ENCODE results near the gene ABL1. TPM values are rescaled to one million over a fixed set of nuclear protein-coding genes. Genes with fewer than 3 reads are reported as not detected.

The ABL1 gene
- total RNA-seq, 2 donors from 2014 or later: 62.8 to 123 TPM

DNA sequence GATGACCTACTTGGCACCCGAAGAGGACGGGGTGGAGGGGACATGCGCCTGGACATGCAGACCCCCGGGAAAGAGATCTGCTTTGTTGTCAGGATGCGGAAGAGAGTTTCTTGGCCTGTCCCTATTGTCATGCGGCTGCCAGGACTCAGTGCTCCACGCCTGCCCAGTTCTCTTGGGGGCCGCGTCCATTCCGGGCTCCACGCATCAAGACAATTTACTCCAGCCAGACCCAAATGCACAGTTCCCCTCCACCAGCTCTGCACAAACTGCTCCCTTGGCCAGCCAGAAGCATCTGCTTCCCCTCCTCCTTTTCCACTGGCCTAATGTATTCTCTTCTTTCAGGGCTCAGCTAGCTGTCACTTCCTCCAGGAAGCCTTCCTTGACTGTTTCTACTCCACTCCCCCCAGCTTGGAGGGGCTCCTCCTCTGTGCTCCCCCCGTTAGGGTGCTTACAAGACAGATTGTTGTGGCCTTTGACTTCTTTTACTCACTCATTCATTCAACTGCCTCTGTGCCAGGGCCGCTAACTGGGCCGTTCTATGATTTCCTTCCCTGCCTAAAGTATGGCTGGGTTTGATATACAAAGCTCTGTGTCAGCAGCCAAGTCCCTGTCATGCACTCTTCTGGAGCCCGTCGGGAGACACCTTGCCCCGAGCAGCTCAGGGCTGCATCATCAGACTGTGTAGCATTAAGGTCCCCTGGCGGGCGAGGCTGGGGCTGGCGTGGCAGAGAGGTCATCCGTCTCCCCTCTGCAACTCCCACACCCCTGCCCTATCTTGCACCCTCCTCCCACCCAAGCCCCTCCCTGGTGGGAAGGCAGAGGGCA, 97.4 kb downstream of the ABL1 start:
- no peak for ATAC-seq (ENCODE audit: insufficient number of reproducible peaks, low FRiP score, low read depth)
- no peak overlapping the region for H3K4me3 ChIP-seq
- TF ChIP-seq, protein P1, sequence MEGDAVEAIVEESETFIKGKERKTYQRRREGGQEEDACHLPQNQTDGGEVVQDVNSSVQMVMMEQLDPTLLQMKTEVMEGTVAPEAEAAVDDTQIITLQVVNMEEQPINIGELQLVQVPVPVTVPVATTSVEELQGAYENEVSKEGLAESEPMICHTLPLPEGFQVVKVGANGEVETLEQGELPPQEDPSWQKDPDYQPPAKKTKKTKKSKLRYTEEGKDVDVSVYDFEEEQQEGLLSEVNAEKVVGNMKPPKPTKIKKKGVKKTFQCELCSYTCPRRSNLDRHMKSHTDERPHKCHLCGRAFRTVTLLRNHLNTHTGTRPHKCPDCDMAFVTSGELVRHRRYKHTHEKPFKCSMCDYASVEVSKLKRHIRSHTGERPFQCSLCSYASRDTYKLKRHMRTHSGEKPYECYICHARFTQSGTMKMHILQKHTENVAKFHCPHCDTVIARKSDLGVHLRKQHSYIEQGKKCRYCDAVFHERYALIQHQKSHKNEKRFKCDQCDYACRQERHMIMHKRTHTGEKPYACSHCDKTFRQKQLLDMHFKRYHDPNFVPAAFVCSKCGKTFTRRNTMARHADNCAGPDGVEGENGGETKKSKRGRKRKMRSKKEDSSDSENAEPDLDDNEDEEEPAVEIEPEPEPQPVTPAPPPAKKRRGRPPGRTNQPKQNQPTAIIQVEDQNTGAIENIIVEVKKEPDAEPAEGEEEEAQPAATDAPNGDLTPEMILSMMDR (IDR thresholded peaks at IDR 0.05): no peak
- peaks cover 3% of the 10 kb centered on the region for H3K27me3 ChIP-seq (replicated peaks; ENCODE audit: insufficient read depth)
- peaks cover 0 to 9% of the 10 kb centered on the region in 2 donors for H3K4me1 ChIP-seq (ENCODE audit: control insufficient read depth in 1 of 2, low read depth in 2 of 2)
- no peak for DNase-seq (ENCODE audit: low spot score)
- H3K36me3 ChIP-seq: no peaks in the 10 kb centered on the region
- no peaks in the 10 kb centered on the region for H3K9me3 ChIP-seq
- no peak overlapping the region for H3K27ac ChIP-seq

DNA sequence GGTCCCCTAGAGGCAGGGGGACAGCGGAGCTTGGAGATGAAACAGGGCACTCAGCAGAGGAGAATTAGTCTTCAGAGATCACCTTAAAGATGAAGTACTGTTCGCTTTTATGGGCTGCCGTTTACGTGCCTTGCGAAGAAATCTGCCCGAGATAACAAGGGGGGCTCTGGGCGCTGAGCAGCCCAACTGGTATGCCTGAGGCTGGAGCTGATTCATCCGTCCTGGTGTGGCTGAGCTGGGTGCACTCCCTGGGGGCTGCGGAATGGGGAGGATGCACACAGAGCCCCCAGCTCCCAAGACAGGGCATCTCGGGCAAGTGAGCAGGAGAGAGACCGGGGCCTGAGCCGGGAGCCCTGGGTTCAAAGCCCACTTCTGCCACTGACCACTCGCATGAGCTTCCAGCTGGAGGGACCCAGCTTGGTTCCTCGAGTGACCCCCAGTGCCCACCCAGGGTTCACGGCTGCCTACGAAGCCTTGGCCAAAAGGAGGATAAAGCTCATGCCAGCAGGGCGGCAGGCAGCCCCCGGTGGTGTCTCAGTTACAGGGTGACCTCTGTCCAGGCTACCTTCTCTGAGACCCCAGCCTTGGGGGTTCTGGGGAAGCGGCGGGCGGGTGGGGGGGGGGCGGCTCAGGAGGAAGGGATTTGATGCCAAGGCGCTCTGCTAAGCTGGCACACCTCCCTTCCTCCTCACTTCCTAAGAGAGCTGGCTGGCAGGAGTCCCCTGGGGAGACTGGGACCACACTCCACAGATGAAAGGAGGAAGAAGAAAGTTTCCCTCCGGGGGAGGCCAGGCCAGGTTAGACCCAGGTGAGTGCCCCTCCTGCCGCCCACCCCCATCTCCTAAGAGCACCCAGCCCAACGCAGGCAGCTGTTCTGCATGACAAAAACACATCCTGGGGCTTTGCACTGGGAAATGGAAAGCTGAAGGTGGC, 98.3 kb downstream of the ABL1 start:
- no peak for DNase-seq (ENCODE audit: low spot score)
- TF ChIP-seq, protein P1 (IDR thresholded peaks at IDR 0.05): no peak
- peaks cover 3 to 16% of the 10 kb centered on the region in 2 donors for H3K4me1 ChIP-seq (ENCODE audit: control insufficient read depth in 1 of 2, low read depth in 2 of 2)
- no peak overlapping the region for H3K27ac ChIP-seq
- no peak for ATAC-seq (ENCODE audit: insufficient number of reproducible peaks, low FRiP score, low read depth)
- no peaks in the 10 kb centered on the region for H3K36me3 ChIP-seq
- no peak overlapping the region for H3K4me3 ChIP-seq
- H3K27me3 ChIP-seq (replicated peaks; ENCODE audit: insufficient read depth): peaks cover 12% of the 10 kb centered on the region
- no peaks in the 10 kb centered on the region for H3K9me3 ChIP-seq

DNA sequence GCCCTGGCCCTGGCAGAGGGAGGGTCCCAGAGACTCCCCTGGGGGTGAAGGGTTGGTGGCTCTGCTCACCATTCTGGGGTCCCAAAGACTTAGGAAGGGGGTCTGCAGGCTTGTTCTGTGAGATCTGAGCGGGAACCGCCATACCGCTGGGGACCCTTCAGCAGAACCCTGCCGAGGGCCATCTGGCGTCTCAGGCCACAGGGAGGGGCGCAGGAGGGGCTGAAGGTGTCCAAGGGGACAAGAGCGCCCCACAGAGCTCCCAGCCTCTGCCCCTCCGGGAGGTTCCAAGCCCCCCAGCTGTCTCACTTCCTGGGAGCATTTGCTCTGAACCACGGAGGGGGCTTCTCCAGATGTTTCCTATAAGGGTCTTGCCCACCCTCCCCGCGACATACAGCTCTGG, 99.2 kb downstream of the ABL1 start:
- Histone ChIP-seq H3K36me3 (no peaks in the 10 kb centered on the region), H3K4me3 (no peak overlapping the region), H3K9me3 (no peaks in the 10 kb centered on the region), H3K27ac (no peak overlapping the region), H3K4me1 (ENCODE audit: control insufficient read depth in 1 of 2, low read depth in 2 of 2) (peaks cover 9 to 23% of the 10 kb centered on the region in 2 donors), H3K27me3 (replicated peaks; ENCODE audit: insufficient read depth) (peaks cover 13% of the 10 kb centered on the region)
- TF ChIP-seq, protein P1 (IDR thresholded peaks at IDR 0.05): no peak
- DNase-seq (ENCODE audit: low spot score): no peak
- no peak for ATAC-seq (ENCODE audit: insufficient number of reproducible peaks, low FRiP score, low read depth)

DNA sequence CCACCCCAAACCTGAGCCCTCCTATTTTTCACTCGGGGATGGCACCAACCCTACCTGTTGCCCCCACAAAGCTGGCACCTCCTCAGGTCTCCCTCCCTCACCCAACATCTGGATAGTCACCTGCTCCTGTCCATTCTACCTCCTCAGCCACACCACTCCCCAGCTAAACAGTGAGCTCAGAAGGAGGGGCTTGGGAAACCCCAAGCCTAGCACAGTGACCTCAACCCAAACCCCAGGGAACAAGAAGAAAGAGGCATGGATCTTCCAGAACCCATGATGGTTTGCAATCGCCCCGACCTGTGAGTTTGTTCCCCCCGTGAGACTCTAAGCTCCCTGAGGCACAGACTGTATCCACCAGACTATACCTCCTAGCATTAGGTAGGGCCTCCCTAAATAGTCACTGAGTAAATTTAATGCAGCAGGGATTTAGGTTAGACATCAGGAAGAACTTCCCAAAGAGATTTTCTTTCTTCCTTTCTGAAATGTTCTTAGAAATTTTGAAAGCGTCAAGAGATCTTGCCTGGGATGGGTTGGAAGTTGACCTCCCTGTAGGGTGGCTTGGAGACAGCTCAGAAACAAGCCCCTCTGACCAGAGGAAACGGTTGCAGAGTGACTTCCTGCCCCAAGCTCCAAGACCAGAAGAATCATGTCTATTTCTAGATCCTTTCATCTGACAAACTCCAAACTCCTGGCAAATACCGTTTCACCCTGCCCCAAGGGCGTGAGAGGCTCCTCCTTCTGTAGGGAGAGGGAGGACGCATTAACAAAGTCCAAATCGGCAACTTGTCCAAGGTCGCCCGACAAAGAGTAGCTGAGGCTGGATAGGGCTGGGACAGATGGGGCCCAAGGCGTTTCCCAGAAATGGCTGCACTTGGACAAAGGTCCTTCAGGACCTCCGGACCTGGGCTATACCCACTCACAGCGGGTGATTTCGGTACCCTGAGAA, 99.9 kb downstream of the ABL1 start:
- ATAC-seq (ENCODE audit: insufficient number of reproducible peaks, low FRiP score, low read depth) (no peak), DNase-seq (ENCODE audit: low spot score) (no peak)
- peaks cover 16 to 29% of the 10 kb centered on the region in 2 donors for H3K4me1 ChIP-seq (ENCODE audit: control insufficient read depth in 1 of 2, low read depth in 2 of 2)
- peaks cover 13% of the 10 kb centered on the region for H3K27me3 ChIP-seq (replicated peaks; ENCODE audit: insufficient read depth)
- no peak overlapping the region for H3K4me3 ChIP-seq
- no peaks in the 10 kb centered on the region for H3K9me3 ChIP-seq
- H3K27ac ChIP-seq: no peak overlapping the region
- TF ChIP-seq, protein P1 (IDR thresholded peaks at IDR 0.05): no peak
- H3K36me3 ChIP-seq: no peaks in the 10 kb centered on the region
